Neuronal stem cell (in vitro differentiated cells): ENCODE data around the gene ERO1B.

Source experiments
- DNase-seq: peaks from one replicate; pipeline ENCODE4 v3.0.0-alpha.2; 2013; ENCODE audit warnings: low spot score
- H2AFZ ChIP-seq: one replicate; pipeline ENCODE4 v1.6.1; 2013; ENCODE audit warnings: mild to moderate bottlenecking, low read length, inconsistent platforms
- H2AK5ac ChIP-seq: 2 replicates; pipeline ENCODE4 v1.6.1; 2013; ENCODE audit warnings: low read depth, mild to moderate bottlenecking, inconsistent platforms, low read length, moderate library complexity, mixed read lengths
- H2BK120ac ChIP-seq: 2 replicates; pipeline ENCODE4 v1.6.1; 2013; ENCODE audit warnings: low read depth, mild to moderate bottlenecking, inconsistent platforms, low read length, moderate library complexity, mixed read lengths
- H2BK12ac ChIP-seq: one replicate; pipeline ENCODE4 v1.6.1; 2013; ENCODE audit warnings: low read length, inconsistent platforms
- H2BK15ac ChIP-seq: 2 replicates; pipeline ENCODE4 v1.6.1; 2013; ENCODE audit warnings: mild to moderate bottlenecking, low read length, inconsistent platforms, mixed read lengths
- H2BK5ac ChIP-seq: one replicate; pipeline ENCODE4 v1.6.1; 2013; ENCODE audit warnings: inconsistent platforms, mild to moderate bottlenecking, low read length, moderate library complexity
- H3K14ac ChIP-seq: one replicate; pipeline ENCODE4 v1.6.1; 2013; ENCODE audit warnings: low read length, inconsistent platforms
- H3K18ac ChIP-seq: 2 replicates; pipeline ENCODE4 v1.6.1; 2013; ENCODE audit warnings: low read length, inconsistent platforms
- H3K23ac ChIP-seq: 2 replicates; pipeline ENCODE4 v1.6.1; 2013; ENCODE audit warnings: low read depth, mild to moderate bottlenecking, mixed read lengths, low read length, inconsistent platforms; ENCODE audit not compliant: poor library complexity
- H3K27ac ChIP-seq: replicated peaks from 3 replicates; pipeline ENCODE4 v1.5.1; 2013; ENCODE audit warnings: low read length, inconsistent platforms
- H3K27me3 ChIP-seq, 3 experiments: 2 replicates each; pipeline ENCODE4 v1.6.1; 2013; ENCODE audit warnings: low read length in 3 of 3, mild to moderate bottlenecking in 2 of 3, inconsistent platforms in 1 of 3, low read depth in 1 of 3, mixed read lengths in 1 of 3, moderate library complexity in 1 of 3; ENCODE audit not compliant: control insufficient read depth in 3 of 3, insufficient read depth in 3 of 3
- H3K36me3 ChIP-seq, 2 donors: replicated peaks in 1 of 2; 2 replicates each; pipeline ENCODE4 v1.6.1; 2013; ENCODE audit warnings: low read length in 2 of 2; ENCODE audit not compliant: control insufficient read depth in 2 of 2, insufficient read depth in 2 of 2
- H3K4ac ChIP-seq: 2 replicates; pipeline ENCODE4 v1.6.1; 2013; ENCODE audit warnings: inconsistent platforms, mild to moderate bottlenecking, low read length, moderate library complexity
- H3K4me1 ChIP-seq, 2 donors: 1 replicate in 1 of 2; 2 replicates in 1 of 2; pipeline ENCODE4 v1.6.1; 2013; ENCODE audit warnings: low read length in 2 of 2, low read depth in 1 of 2; ENCODE audit not compliant: control insufficient read depth in 2 of 2, insufficient read depth in 1 of 2
- H3K4me2 ChIP-seq: one replicate; pipeline ENCODE4 v1.6.1; 2013; ENCODE audit warnings: mild to moderate bottlenecking, low read length, inconsistent platforms; ENCODE audit not compliant: insufficient read depth, poor library complexity, severe bottlenecking
- H3K4me3 ChIP-seq, 2 donors: 2 replicates each; pipeline ENCODE4 v1.5.1; 2013; ENCODE audit warnings: low read length in 2 of 2, mild to moderate bottlenecking in 2 of 2, inconsistent platforms in 1 of 2, moderate library complexity in 1 of 2
- H3K79me1 ChIP-seq: one replicate; pipeline ENCODE4 v1.6.1; 2013; ENCODE audit warnings: low read depth, mild to moderate bottlenecking, inconsistent platforms, low read length, moderate library complexity
- H3K9ac ChIP-seq: one replicate; pipeline ENCODE4 v1.6.1; 2013; ENCODE audit warnings: mild to moderate bottlenecking, low read depth, low read length, inconsistent platforms; ENCODE audit not compliant: poor library complexity
- H3K9me3 ChIP-seq, 2 donors: replicated peaks in 1 of 2; 2 replicates each; pipeline versions ENCODE3 to v1.6.1; 2013; ENCODE audit warnings: low read length in 2 of 2, mild to moderate bottlenecking in 2 of 2, inconsistent platforms in 1 of 2, low read depth in 1 of 2, mixed read lengths in 1 of 2, moderate library complexity in 1 of 2; ENCODE audit not compliant: control insufficient read depth in 2 of 2, insufficient read depth in 1 of 2
- H4K8ac ChIP-seq: one replicate; pipeline ENCODE4 v1.6.1; 2013; ENCODE audit warnings: low read depth, mild to moderate bottlenecking, inconsistent platforms, low read length, moderate library complexity
- H4K91ac ChIP-seq: one replicate; pipeline ENCODE4 v1.6.1; 2013; ENCODE audit warnings: low read length, low read depth, mild to moderate bottlenecking, inconsistent platforms; ENCODE audit not compliant: poor library complexity
- WGBS, 2 donors: extraction: QIAGEN DNeasy Blood & Tissue Kit; methylation state at CpG; one replicate each; pipeline ENCODE4 v1.1.7; 2013; ENCODE audit warnings: missing lambda C conversion rate in 2 of 2, mixed read lengths in 1 of 2; ENCODE audit not compliant: insufficient read length in 2 of 2, insufficient replicate concordance in 1 of 2; ENCODE audit errors: extremely low coverage in 2 of 2; 5-methylcytosine and 5-hydroxymethylcytosine counted together

ERO1B gene

GRCh38 chr1:236320214-236320613 is 38.5 kb upstream of the ERO1B start:
- WGBS, 2 donors = no CpG with 5 or more reads among the region's 1 CpG
- H3K14ac ChIP-seq = no peak overlapping the region
- no peak overlapping the region for H4K8ac ChIP-seq
- no peaks in the 10 kb centered on the region for H3K36me3 ChIP-seq
- no peaks in the 10 kb centered on the region for H3K4me1 ChIP-seq
- H3K79me1 ChIP-seq = no peaks in the 10 kb centered on the region
- no peak overlapping the region for H3K23ac ChIP-seq
- no peak overlapping the region for H2BK12ac ChIP-seq
- no peak overlapping the region for H3K4me2 ChIP-seq
- H4K91ac ChIP-seq = no peak overlapping the region
- no peak for DNase-seq
- no peak overlapping the region for H3K9ac ChIP-seq
- H3K27me3 ChIP-seq = no peaks in the 10 kb centered on the region
- no peak overlapping the region for H2BK15ac ChIP-seq
- no peak overlapping the region for H2BK5ac ChIP-seq
- H2AK5ac ChIP-seq = no peak overlapping the region
- H3K4me3 ChIP-seq = no peak overlapping the region
- H3K4ac ChIP-seq = no peak overlapping the region
- no peak overlapping the region for H2AFZ ChIP-seq
- H3K18ac ChIP-seq = no peak overlapping the region
- H3K27ac ChIP-seq = no peak overlapping the region
- H2BK120ac ChIP-seq = no peak overlapping the region
- no peaks in the 10 kb centered on the region for H3K9me3 ChIP-seq

- Histone ChIP-seq H3K9ac (no peak overlapping the region), H3K36me3 (no peaks in the 10 kb centered on the region), H2BK15ac (no peak overlapping the region), H2BK12ac (no peak overlapping the region), H3K14ac (no peak overlapping the region), H4K8ac (no peak overlapping the region), H3K4me1 (no peaks in the 10 kb centered on the region), H3K27me3 (no peaks in the 10 kb centered on the region), H2BK120ac (no peak overlapping the region), H3K27ac (no peak overlapping the region), H3K9me3 (no peaks in the 10 kb centered on the region), H2AFZ (no peak overlapping the region), H3K4me3 (no peak overlapping the region), H3K18ac (no peak overlapping the region), H3K23ac (no peak overlapping the region), H3K79me1 (no peaks in the 10 kb centered on the region), H2AK5ac (no peak overlapping the region), H2BK5ac (no peak overlapping the region), H3K4me2 (no peak overlapping the region), H4K91ac (no peak overlapping the region), H3K4ac (no peak overlapping the region)
- DNase-seq = no peak
- WGBS, 2 donors = no CpG with 5 or more reads among the region's 2 CpGs
Observed at GRCh38 chr1:236316437-236316836, 34.7 kb upstream of the ERO1B start.

GRCh38 chr1:236315518-236315917 is 33.8 kb upstream of the ERO1B start:
- Histone ChIP-seq H2AFZ (no peak overlapping the region), H3K27ac (no peak overlapping the region), H3K4me1 (no peaks in the 10 kb centered on the region), H3K36me3 (no peaks in the 10 kb centered on the region), H3K18ac (no peak overlapping the region), H4K8ac (no peak overlapping the region), H3K4me2 (no peak overlapping the region), H2BK120ac (no peak overlapping the region), H3K27me3 (peaks cover 0 to 2% (median 0%) of the 10 kb centered on the region in 3 experiments), H2BK15ac (no peak overlapping the region), H3K4ac (no peak overlapping the region), H3K23ac (no peak overlapping the region), H3K9me3 (no peaks in the 10 kb centered on the region), H3K14ac (no peak overlapping the region), H3K9ac (no peak overlapping the region), H2AK5ac (no peak overlapping the region), H3K79me1 (no peaks in the 10 kb centered on the region), H4K91ac (no peak overlapping the region), H3K4me3 (no peak overlapping the region), H2BK5ac (no peak overlapping the region), H2BK12ac (no peak overlapping the region)
- no CpG with 5 or more reads among the region's 2 CpGs for WGBS, 2 donors
- DNase-seq = no peak

- H3K79me1 ChIP-seq = no peaks in the 10 kb centered on the region
- H2AK5ac ChIP-seq = no peak overlapping the region
- H2BK5ac ChIP-seq = no peak overlapping the region
- no peak overlapping the region for H4K91ac ChIP-seq
- no peak overlapping the region for H3K4me3 ChIP-seq
- no peak overlapping the region for H3K4ac ChIP-seq
- no peak overlapping the region for H3K18ac ChIP-seq
- no peak overlapping the region for H4K8ac ChIP-seq
- peaks cover 0 to 2% (median 0%) of the 10 kb centered on the region in 3 experiments for H3K27me3 ChIP-seq
- no peak overlapping the region for H2BK12ac ChIP-seq
- no peak overlapping the region for H2BK15ac ChIP-seq
- H3K23ac ChIP-seq = no peak overlapping the region
- H3K4me2 ChIP-seq = no peak overlapping the region
- H3K9ac ChIP-seq = no peak overlapping the region
- no peak overlapping the region for H2AFZ ChIP-seq
- no peak for DNase-seq
- no peak overlapping the region for H2BK120ac ChIP-seq
- H3K4me1 ChIP-seq = no peaks in the 10 kb centered on the region
- no peaks in the 10 kb centered on the region for H3K36me3 ChIP-seq
- no CpG with 5 or more reads among the region's 10 CpGs for WGBS, 2 donors
- H3K9me3 ChIP-seq = no peaks in the 10 kb centered on the region
- no peak overlapping the region for H3K27ac ChIP-seq
- no peak overlapping the region for H3K14ac ChIP-seq
Observed at GRCh38 chr1:236315092-236315491, 33.3 kb upstream of the ERO1B start.
